ENCODE results near the gene SETD3.

Gene SETD3

DNA sequence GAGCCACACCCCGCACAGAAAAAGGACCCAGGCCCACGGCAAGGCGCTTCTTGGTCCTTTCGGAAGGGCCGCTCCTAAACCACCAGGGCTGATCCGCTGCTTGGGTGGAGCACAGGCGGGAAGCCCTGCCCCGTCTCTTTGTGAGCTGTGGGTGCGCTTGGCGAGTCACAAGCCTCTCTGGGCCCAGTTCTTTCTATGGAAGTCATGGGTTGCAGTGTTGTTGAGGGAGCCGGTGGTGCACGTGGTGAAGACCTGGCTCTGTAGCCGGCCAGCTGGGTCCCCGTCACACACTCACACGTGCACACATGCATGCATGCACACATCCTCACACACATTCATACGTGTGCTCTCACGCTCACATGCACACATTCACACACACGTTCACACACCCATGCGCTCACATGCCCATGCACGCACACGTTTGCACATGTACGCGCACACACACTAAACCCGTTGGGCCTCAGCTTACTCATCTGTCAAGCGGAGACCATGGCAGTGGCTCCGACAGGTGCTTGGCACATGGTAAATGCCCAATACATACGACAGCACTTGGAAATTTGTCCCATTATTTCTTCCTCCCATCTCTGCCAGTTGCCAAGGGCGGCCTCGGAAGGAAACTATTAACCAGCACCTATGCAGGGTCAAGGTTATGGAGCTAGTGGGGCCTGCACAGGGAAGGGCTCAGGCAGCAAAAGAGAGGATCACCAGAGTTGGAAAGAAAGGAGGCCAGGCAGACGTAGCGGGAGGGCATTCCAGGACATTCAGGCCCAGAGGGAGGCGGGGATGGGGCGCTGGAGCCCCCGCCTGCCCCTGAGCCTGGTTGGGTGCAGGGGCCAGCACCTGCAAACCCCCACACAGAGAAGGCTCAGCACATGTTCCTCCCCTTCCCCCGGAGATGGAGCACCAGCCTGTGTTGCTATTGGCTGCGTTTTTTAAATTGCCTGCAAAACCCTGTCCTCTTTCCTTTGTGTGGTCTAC, 96.9 kb downstream of the SETD3 start:
- DNase-seq (ENCODE audit: low read depth, low spot score), result no peak
- no peak overlapping the region for H3K4me3 ChIP-seq (ENCODE audit: low read length)

- no peak for DNase-seq (ENCODE audit: low read depth, low spot score)
- H3K4me3 ChIP-seq (ENCODE audit: low read length), result no peak overlapping the region
Measured at GRCh38 chr14:99382781-99383471, 97.7 kb downstream of the SETD3 start.

DNA sequence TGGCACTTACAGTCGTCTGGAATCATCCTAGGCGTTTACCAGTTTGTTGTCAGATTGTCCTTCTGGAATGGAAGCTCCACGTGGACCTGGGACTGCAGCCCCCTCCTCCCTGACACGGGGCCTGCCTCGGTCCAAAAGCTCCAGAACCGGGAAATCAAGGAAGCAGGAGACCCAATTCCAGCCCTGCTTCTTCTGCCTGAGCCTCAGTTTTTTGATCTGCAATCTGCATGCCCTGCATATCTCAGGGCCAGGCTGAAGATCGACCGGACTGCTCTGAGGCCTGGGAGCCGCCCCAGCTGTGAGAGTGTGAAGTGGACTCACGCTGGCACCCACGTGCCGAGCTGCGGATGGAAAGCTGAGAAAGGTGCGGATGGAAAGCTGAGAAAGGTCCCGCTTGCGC, 98.6 kb downstream of the SETD3 start:
- no peak overlapping the region for H3K4me3 ChIP-seq (ENCODE audit: low read length)
- no peak for DNase-seq (ENCODE audit: low read depth, low spot score)

DNA sequence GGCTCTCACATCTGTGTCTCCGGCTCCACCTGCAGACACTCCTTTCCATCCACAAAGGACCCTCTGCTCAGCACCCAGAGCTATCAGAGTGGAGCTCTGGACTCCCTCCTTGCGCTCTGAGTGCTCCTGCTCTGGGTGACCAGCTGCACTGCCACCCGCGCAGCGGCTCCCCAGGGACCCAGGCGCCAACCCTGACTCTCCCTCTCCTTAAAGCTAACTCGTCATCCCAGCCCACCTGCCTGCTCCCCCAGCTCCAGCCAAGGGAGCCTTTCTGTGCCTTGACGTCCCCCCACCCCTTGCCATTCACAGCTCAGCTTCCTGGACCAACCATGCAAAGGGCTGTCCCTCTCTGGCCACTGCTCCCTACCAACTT, 99.0 kb downstream of the SETD3 start:
- no peak overlapping the region for H3K4me3 ChIP-seq (ENCODE audit: low read length)
- no peak for DNase-seq (ENCODE audit: low read depth, low spot score)

GRCh38 chr14:99380991-99381687, 99.5 kb downstream of the SETD3 start:
- DNase-seq (ENCODE audit: low read depth, low spot score), result no peak

DNA sequence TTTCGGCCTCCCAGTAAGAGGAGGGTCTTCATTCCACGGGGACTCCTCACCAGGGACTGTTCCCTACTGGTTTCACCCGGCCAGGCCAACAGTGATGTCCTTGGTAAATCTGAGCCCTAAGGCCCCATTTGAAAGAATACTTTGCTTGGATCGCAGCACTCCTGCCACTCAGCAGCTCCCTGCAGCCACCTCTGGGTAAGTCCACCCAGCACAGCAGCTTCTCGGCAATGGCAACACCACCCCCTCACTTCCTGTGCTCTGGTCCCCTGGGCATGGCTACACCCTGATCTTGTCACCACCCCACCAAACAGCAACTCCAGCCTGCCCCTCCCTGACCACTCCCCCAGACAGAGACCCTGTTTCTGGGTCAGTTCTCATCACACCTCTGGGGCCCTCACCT, 100.3 kb downstream of the SETD3 start:
- DNase-seq (ENCODE audit: low read depth, low spot score), result no peak
- no peak overlapping the region for H3K4me3 ChIP-seq (ENCODE audit: low read length)

More at GRCh38 chr14:99380991-99381687, 99.5 kb downstream of the SETD3 start:
- H3K4me3 ChIP-seq (ENCODE audit: low read length), result no peak overlapping the region

DNA sequence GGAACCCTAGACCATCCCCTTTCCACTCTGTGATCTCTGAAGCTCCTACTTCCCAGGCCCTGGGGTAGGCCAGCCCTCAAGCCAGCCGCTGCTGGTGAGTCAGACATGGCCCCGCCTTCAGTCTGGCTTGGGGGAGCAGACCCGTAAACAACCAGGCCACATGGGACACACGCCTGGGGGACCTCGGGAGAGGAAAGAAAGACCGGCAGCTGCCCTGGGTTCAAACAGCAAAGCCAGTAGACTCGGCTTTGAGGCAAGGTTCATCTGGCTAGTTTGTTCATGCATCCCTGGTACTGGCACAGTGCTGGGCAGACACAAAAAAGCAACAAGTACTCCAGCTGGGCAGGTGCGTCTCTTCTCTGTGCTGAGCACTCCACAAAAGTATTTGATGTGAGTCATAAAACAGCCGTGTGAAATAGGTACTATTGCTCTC, 101.9 kb downstream of the SETD3 start:
- DNase-seq (ENCODE audit: low read depth, low spot score), result no peak
- no peak overlapping the region for H3K4me3 ChIP-seq (ENCODE audit: low read length)

DNA sequence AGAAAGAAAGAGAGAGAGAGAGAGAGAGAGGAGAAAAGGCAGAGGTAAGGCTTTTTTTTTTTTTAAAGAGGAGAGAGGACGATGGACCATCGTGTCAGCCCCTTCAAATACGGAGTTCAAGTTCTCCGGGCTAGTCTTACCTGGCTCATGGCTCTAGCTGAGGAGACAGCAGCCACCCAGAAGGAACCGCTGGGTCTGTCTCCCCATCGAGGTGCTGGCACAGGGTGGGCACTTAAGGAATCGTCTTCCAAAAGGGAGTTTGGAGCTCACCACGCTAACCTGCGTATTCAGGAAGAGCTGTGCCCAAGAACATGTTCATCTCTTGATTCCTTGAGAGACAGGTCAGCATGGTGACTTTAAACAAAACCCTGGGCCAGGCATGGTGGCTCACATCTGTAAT, 102.7 kb downstream of the SETD3 start:
- no peak overlapping the region for H3K4me3 ChIP-seq (ENCODE audit: low read length)
- DNase-seq (ENCODE audit: low read depth, low spot score), result no peak

GRCh38 chr14:99374964-99375363, 105.7 kb downstream of the SETD3 start:
- no peak for DNase-seq (ENCODE audit: low read depth, low spot score)
- H3K4me3 ChIP-seq (ENCODE audit: low read length), result no peak overlapping the region

DNA sequence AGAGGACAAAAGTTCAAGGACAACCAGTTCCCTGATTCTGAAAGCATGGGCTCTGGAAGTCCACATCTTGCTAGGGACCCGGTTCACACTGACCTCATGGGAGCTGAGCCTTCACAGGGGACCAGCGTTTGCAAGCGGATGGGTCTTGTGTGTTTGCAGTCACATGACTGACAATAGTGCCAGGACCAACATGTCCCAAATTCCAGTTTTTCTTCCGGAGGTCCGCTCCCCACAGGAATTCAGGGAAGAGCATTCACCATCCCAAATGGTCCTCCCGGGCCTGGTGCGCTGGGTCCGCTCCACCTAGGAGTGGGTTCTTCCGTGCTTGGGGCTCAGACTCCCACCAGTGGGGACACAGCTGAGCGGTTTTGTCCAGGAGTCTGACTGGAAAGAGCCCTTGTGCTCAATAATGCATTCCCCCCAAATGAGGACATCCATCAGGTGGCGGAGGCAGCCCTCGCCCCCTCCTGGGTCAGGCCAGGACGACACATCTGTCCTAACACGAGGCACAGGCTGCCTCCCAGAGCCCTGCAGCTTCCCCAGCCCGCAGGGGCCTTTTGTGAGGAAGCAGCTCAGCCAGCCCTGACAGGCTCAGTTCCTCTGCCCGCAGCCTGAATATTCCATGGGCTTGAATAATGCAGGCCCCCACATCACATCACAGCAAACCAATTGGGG, 116.9 kb downstream of the SETD3 start:
- no peak for DNase-seq (ENCODE audit: low read depth, low spot score)

DNA sequence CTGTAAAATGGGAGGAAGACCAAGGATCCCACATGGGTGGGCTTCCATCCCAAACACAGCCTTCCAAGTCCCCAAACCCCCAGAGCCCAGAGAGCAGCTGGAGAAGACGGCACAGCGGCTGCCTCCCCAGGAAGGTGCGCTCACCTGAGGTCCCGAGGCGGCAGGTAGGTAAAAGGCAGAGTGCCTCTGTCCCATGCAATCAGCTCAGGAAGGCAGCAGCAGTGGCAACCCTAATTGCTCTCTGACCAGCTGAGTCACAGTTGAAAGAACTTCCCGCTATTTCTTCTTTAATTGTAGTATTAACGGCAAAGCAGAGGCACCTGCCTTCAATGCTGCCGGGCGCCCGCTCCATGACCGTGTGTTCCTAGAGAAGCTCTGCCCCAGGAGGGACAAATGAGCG, 117.6 kb downstream of the SETD3 start:
- no peak for DNase-seq (ENCODE audit: low read depth, low spot score)
- H3K4me3 ChIP-seq (ENCODE audit: low read length), result no peak overlapping the region

More for the DNA sequence above, 116.9 kb downstream of the SETD3 start:
- no peak overlapping the region for H3K4me3 ChIP-seq (ENCODE audit: low read length)

DNA sequence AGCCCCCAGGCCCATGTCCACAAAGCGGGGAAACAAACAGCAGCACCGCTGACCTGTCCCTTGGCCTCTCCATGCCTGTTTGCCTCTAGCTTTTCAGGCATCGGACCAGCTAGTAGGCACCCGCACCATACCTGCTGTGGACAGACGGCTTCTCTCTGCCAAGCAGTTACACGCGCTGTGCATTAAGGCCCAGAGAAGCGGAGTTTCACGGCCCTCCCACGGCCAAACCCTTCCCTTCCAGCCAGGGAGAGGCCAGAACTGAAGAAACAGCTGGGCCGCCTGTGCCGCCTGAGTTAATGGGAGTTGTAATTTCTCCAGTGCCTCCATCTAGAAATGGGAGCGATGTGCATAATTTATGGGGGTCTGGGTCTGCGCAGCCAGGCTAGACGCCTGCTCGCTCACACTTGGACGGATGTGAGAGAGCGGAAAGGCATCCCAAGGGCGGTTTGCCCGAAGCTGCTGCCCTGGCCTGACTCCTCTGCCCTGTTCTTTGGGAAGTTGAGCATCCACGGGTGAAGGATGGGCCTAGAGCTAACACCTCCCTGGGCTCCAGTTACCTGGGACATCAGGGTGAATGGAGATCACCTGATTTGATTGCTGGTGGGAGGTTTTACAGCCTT, 119.0 kb downstream of the SETD3 start:
- no peak for DNase-seq (ENCODE audit: low read depth, low spot score)
- H3K4me3 ChIP-seq (ENCODE audit: low read length), result no peak overlapping the region

DNA sequence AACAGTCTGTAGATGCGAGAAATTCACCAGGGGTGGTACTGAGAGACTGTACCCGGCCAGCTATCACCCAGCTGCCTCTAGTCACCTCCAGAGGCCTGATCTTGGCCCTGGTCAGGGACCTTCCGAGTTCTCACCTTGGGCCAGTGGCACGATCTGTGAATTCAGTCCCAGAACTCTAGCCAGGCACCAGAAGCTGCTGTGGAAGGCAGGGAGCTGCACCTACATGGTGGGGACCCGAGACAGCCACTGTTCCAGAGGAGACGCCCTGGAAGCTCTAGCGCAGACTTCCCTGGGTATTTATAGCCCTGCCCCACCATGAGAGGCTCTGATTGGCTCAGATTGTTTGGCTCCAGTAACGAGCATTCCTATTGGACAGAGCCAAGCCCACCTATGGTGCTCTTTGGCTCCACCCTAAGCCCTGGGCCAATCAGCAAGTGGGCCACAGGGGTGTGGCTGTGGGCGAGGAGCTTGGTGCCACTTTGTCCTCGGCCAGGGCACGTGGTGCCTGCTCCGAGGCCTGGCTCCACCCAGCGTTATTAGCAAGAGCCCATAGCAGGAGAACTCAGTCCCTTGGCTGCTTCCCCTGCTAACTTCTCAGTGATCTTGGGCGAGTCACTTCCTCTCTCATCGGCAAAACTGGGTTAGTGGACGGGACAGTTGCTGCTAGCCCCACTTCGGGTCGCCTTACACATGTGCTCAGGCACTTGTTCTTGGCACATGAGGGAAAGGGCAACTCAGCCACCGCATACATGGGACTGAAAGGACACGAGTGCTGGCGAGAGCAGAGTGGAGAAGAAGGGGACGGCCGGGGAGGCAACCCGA, 119.7 kb downstream of the SETD3 start:
- no peak overlapping the region for H3K4me3 ChIP-seq (ENCODE audit: low read length)
- DNase-seq (ENCODE audit: low read depth, low spot score), result peak; percentile 29

DNA sequence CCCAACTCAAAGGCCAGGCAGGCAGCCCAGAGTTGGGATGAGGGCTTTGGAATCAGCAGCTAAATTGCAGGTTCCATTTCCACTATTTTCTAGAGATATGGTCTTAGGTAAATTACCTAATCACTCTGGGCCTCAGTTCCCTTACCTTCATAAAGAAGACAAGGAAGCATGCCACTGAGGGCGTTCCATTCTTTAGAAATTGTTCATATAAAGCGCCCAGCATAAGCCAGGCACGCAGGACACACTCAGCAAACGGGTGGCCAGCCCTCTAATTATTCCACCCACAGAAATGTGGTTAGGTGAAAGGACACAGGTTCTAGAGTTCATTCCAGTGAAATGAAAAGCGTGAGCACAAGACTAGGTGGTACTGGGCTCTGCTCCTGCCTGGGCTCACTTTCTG, 120.8 kb downstream of the SETD3 start:
- no peak overlapping the region for H3K4me3 ChIP-seq (ENCODE audit: low read length)
- no peak for DNase-seq (ENCODE audit: low read depth, low spot score)

GRCh38 chr14:99357916-99358390, 122.7 kb downstream of the SETD3 start:
- no peak for DNase-seq (ENCODE audit: low read depth, low spot score)
- H3K4me3 ChIP-seq (ENCODE audit: low read length), result no peak overlapping the region

- H3K4me3 ChIP-seq (ENCODE audit: low read length), result no peak overlapping the region
- DNase-seq (ENCODE audit: low read depth, low spot score), result no peak
Measured at GRCh38 chr14:99357151-99357915, 123.3 kb downstream of the SETD3 start.

DNA sequence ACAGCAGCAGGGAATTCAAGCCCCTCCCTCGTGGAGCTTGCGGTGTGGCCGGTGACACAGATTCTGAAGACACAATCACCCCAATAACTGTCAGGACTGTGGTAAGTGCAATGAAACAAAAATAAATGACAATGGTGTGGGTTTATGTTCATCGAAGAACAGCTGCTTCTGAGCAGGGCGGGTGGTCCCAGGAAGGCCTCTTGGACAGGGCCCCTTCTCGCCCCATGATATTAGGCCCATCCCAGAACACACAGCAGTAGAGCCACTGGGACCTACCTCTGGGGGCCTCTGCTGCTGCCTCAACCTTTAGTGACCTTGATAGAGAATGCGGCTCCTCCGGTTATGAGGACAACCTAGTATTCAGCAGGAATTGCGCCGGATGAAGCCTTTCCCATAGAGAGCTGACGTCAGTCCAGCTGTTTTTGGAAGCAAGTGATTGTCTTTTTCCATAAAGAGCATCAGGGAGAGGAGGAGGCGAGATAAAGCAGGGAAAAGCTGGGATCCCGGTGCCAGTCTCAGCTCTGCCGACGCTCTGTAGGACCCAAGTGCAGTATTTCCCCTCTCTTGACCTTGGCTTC, 124.5 kb downstream of the SETD3 start:
- no peak overlapping the region for H3K4me3 ChIP-seq (ENCODE audit: low read length)

More for the DNA sequence above, 124.5 kb downstream of the SETD3 start:
- no peak for DNase-seq (ENCODE audit: low read depth, low spot score)

All from Jurkat, Clone E6-1 (cell line).